ENCODE results near the gene KLF12. TPM values are rescaled to one million over a fixed set of nuclear protein-coding genes. Genes with fewer than 3 reads are reported as not detected.
A peak's percentile ranks its signal among the peaks of the same experiment; 100 is the strongest.

Gene KLF12
- total RNA-seq, 1 experiment from 2014 or later: 7.8 TPM

- RAD21 ChIA-PET (ENCODE audit: low non-redundant PET in 1 of 2, low total read pairs in 2 of 2, uncharacterized antibody in 2 of 2, unreplicated experiment in 2 of 2): no interaction called here
- POLR2A ChIA-PET: no interaction called here
- H3K4me1 ChIP-seq (ENCODE audit: control insufficient read depth in 1 of 2, insufficient read depth in 2 of 2, low read length in 2 of 2): peaks cover 5 to 18% of the 10 kb centered on the region in 2 experiments; a peak in 2 of 4 replicates
- H3K4me2 ChIP-seq (ENCODE audit: low read length): peak overlapping the region; percentile 96
- intact Hi-C loops (cut with micrococcal nuclease): loop anchor here (10.0 kb wide), 1 partner anchor 281 kb away; no protein-coding TSS in a partner anchor
- TSS peak; percentile 77 for BruUV-seq (replicated peaks)
- no peaks in the 10 kb centered on the region for H3K79me2 ChIP-seq (ENCODE audit: insufficient read depth, low read length)
- no peaks in the 10 kb centered on the region for H4K20me1 ChIP-seq (ENCODE audit: insufficient read depth)
- TF ChIP-seq MAX (IDR thresholded peaks at IDR 0.05): no peak
- no peak for TF ChIP-seq CTCF (IDR thresholded peaks at IDR 0.05 in 2 of 3, conservative IDR thresholded peaks at IDR 0.05 in 1 of 3; ENCODE audit: borderline replicate concordance in 1 of 3, insufficient read depth in 1 of 3, low read depth in 2 of 3, low read length in 2 of 3)
- no peak for TF ChIP-seq TCF7L2 (IDR thresholded peaks at IDR 0.05; ENCODE audit: borderline replicate concordance, extremely low read depth, insufficient read depth, insufficient read length)
- no peak for TF ChIP-seq RAD21 (IDR thresholded peaks at IDR 0.05; ENCODE audit: low read depth)
- no peak for TF ChIP-seq CBX3 (IDR thresholded peaks at IDR 0.05; ENCODE audit: low read depth)
- TF ChIP-seq ELF1 (IDR thresholded peaks at IDR 0.05; ENCODE audit: borderline replicate concordance, low read depth): no peak
- no peak for TF ChIP-seq EZH2phosphoT487 (IDR thresholded peaks at IDR 0.05; ENCODE audit: borderline replicate concordance)
- TF ChIP-seq, protein P1, sequence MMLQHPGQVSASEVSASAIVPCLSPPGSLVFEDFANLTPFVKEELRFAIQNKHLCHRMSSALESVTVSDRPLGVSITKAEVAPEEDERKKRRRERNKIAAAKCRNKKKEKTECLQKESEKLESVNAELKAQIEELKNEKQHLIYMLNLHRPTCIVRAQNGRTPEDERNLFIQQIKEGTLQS (IDR thresholded peaks at IDR 0.05): no peak
- TF ChIP-seq ZNF274 (IDR thresholded peaks at IDR 0.05; ENCODE audit: low read depth, low read length): no peak
- no peak for TF ChIP-seq SRF (IDR thresholded peaks at IDR 0.05; ENCODE audit: low read depth)
- TF ChIP-seq, protein P2, sequence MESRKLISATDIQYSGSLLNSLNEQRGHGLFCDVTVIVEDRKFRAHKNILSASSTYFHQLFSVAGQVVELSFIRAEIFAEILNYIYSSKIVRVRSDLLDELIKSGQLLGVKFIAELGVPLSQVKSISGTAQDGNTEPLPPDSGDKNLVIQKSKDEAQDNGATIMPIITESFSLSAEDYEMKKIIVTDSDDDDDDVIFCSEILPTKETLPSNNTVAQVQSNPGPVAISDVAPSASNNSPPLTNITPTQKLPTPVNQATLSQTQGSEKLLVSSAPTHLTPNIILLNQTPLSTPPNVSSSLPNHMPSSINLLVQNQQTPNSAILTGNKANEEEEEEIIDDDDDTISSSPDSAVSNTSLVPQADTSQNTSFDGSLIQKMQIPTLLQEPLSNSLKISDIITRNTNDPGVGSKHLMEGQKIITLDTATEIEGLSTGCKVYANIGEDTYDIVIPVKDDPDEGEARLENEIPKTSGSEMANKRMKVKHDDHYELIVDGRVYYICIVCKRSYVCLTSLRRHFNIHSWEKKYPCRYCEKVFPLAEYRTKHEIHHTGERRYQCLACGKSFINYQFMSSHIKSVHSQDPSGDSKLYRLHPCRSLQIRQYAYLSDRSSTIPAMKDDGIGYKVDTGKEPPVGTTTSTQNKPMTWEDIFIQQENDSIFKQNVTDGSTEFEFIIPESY (IDR thresholded peaks at IDR 0.05; ENCODE audit: extremely low read depth, insufficient replicate concordance, low read length): no peak
- TF ChIP-seq JUND (IDR thresholded peaks at IDR 0.05): no peak
- no peak for TF ChIP-seq REST (IDR thresholded peaks at IDR 0.05; ENCODE audit: low read depth)
- no peak for TF ChIP-seq FOSL1 (IDR thresholded peaks at IDR 0.05; ENCODE audit: low read depth)
- TF ChIP-seq ZFX (IDR thresholded peaks at IDR 0.05): no peak
- no peak for TF ChIP-seq EGR1 (IDR thresholded peaks at IDR 0.05; ENCODE audit: low read depth)
- no peak for TF ChIP-seq POLR2AphosphoS5 (IDR thresholded peaks at IDR 0.05; ENCODE audit: low read depth, low read length)
- TF ChIP-seq POLR2A (IDR thresholded peaks at IDR 0.05; ENCODE audit: borderline replicate concordance, extremely low read depth, insufficient read depth, insufficient read length): no peak
- H3K9me3 ChIP-seq (ENCODE audit: control insufficient read depth in 1 of 2, insufficient read depth in 1 of 2, low read depth in 1 of 2, low read length in 2 of 2): no peaks in the 10 kb centered on the region
- H3K9ac ChIP-seq (ENCODE audit: low read length): peak overlapping the region; percentile 60
- no peak for DNase-seq (ENCODE audit: low read depth, low spot score)
- no peaks in the 10 kb centered on the region for H3K36me3 ChIP-seq (ENCODE audit: control insufficient read depth in 1 of 2, insufficient read depth in 2 of 2, low read length in 2 of 2)
- no peak for ATAC-seq
- CTCF ChIA-PET: no interaction called here
- H3K27ac ChIP-seq (ENCODE audit: low read depth, low read length): peak overlapping the region; percentile 83
- peak overlapping the region; percentile 58 to 68 for H3K4me3 ChIP-seq (replicated peaks in 1 of 2; ENCODE audit: low read depth in 1 of 2, low read length in 2 of 2)
- peak overlapping the region; percentile 44 for H2AFZ ChIP-seq (ENCODE audit: low read depth, low read length, poor library complexity, severe bottlenecking)
- no peaks in the 10 kb centered on the region for H3K27me3 ChIP-seq (ENCODE audit: insufficient read depth, low read length)
- no peaks in the 10 kb centered on the region for H3K9me2 ChIP-seq (ENCODE audit: insufficient read depth)
Measured at GRCh38 chr13:74136084-74136658, 2.0 kb upstream of the KLF12 start.

Data from HCT116 (cell line).